Nucleus accumbens (tissue), 56 donors: ENCODE data around the gene MFRP.

ENCODE experiments used
- DNase-seq, 56 donors: peaks; one replicate each; lab custom pipeline; 2025; lab: John Stamatoyannopoulos, UW

The MFRP gene

DNA sequence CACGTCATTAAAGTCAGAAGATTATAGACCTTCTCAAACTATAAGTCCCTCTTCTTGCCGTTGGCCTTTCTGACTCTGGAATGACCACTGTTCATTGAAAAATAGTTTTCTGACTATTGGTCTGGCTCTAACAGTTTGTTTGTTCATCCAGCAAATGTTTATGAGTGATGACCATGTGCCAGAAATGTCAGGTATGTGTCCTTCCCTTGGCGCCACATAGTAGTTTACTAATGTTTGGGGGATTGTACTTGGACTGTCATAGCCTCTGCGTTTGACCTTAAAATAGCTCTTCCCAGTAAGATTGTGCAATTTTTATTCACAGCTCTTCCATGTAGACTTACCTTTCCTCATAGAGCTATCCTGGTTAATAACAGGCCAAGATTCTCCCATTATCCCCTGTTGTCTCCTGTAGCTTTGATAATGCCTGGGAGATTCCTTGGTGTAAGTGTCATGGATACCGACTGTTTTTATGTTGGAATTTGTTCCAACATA lies 43.2 kb downstream of the MFRP start:
- DNase-seq = no peak

DNA sequence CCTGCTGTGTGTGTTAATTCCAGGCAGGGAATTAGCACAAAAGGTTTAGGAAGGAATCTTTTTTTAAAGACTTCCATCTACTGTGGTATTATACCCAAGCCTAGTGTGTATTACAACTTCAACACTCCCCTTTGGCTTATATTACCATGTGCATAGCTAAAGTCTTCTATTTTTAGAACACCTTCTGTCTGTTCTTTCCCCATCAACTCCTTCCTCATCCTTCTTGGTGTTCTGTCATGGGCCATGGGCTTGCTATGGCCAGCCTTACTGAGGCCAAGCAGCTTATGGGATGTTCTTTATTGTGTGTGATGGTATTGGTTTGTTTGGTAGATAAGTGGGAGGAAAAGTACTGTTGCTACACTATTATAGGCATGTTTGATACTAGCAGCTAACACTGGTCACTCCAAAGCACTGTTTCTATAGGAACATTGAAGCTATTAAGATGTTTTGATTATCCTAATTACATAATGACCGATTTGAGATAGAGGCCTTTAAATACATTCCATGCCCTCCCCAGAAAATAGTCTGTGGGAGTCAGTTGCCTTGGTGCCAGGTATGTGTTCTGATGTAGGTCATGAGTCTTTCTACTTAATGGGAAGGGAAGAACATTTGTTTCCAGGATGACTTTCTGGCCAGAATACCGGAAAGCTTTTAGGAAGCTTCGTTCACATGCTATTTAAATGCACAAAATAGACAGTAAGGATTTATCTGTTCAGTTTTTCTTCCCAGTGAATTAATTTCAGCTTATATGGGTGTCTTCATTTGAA lies 46.1 kb downstream of the MFRP start:
- no peak for DNase-seq

DNA sequence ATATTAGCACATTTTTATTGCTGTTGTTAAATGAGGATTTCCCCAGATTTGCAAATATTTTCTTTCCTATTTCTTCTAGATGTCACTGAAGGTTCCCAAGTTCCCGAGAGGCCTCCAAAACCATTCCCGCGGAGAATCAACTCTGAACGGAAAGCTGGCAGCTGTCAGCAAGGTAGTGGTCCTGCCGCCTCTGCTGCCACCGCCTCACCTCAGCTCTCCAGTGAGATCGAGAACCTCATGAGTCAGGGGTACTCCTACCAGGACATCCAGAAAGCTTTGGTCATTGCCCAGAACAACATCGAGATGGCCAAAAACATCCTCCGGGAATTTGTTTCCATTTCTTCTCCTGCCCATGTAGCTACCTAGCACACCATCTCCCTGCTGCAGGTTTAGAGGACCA lies 47.1 kb downstream of the MFRP start:
- no peak for DNase-seq

DNA sequence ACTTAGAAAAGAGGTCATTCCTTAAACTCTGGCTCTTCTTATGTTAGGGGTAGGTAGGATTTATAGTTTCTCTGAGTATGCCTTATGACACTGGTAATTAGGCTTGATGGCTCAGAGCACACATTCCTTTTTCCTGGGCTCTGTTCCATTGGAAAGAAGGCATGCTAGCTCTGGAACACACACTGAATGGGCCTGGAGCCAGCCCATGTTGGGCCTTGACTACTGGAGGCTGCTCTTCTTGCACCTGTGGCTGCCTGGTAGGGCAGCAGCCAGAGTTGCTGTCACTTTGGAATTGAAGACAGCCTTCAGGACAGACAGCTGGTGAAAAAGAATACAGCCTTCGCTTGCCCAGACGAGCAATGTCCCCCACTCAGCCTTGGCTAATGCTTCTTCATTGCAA lies 47.8 kb downstream of the MFRP start:
- DNase-seq = no peak

DNA sequence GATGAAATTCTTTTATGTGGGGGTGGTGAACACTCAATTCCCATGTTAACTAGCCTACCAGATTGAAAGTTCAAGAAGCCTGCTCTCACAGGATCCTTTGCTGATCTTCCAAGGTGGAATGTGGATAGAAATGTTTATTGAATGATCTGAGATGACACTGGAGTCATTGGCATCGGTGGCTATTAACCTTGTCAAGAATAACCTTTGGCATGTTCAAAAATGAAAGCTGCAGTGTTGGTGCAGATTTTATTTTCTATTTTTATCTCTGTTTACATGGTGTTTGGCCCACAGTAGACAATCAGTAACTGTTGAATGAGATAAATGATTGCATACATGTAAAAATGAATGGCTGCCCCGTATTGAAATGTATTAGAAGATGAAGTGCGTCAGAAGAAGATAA lies 48.6 kb downstream of the MFRP start:
- no peak for DNase-seq

DNA sequence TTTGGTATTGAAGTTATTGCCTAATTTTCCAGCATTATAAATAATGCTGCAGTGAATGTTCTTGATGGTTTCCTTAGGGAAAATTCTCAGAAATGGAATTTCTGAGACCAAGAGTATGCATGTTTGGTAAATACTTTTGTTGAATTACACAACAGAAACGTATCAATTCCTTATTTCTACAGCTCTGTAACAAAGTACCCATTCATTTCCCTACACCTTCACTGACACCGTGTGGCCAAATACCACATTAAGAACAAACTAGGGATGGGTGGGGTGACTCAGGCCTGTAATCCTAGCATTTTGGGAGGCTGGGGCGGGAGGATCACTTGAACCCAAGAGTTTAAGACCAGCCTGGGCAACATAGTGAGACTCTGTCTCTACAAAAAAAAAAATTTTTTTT lies 51.3 kb downstream of the MFRP start:
- DNase-seq = no peak

DNA sequence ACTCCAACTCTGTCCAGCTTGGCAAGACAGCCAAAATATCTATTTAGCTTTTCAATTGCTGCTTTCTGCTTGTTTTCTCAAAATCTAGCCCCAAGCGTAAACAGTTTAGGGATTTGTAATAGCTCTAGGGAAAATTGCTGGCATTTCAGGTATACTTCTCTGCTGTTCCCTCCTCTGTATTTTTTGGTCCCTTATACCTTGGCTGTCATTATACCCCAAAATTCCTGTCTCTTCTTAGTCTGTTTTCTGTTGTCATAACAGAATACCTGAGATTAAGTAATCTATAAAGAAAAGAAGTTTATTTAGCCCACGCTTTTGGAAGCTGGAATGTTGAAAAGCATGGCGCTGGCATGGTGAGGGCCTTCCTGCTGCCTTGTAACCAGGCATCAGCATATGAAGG lies 53.0 kb downstream of the MFRP start:
- no peak for DNase-seq

DNA sequence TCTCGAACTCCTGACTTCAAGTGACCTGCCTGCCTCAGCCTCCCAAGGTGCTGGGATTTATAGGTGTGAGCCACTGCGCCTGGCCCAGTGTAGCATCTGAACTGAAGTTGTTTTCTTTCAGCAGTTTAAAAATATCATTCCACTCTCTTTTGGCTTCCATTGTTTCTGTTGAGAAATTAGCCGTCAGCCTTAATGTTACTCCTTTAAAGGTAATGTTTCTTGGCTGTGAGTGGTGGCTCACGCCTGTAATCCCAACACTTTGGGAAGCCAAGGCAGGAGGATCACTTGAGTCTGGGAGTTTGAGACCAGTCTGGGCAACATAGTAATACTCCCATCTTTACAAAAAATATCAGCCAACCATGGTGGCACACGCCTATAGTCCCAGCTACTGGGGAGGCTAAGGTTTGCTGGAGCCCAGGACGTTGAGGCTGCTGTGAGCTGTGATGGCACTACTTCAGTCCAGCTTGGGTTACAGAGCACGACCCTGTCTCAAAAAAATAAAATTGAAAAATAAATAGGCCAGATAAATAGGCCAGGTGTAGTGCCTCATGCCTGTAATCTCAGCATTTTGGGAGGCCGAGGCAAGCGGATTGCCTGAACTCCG lies 55.5 kb downstream of the MFRP start:
- DNase-seq = no peak
